Right cardiac atrium (tissue), 5 donors: ENCODE results near the gene EFNA3. TPM values are rescaled to one million over a fixed set of nuclear protein-coding genes. Genes with fewer than 3 reads are reported as not detected.

ENCODE experiments used
- ATAC-seq, 2 donors: fragments of 200-7000 bp; cut with Tn5 transposase; one replicate each; pipeline versions ENCODE4 v1.8.0 to v1.9.1; 2020; ENCODE audit warnings: moderate library complexity in 2 of 2, mild to moderate bottlenecking in 1 of 2
- DNase-seq, 3 donors: peaks; one replicate each; pipeline ENCODE4 v3.0.0-alpha.2; 2020
- H3K27ac ChIP-seq: one replicate; pipeline ENCODE4 v1.5.1; 2013; ENCODE audit warnings: mild to moderate bottlenecking, low read length, control low read depth, moderate library complexity
- H3K27me3 ChIP-seq: one replicate; pipeline ENCODE4 v1.6.1; 2013; ENCODE audit not compliant: control insufficient read depth, insufficient read depth
- H3K4me1 ChIP-seq: one replicate; pipeline ENCODE4 v1.6.1; 2013; ENCODE audit warnings: low read length; ENCODE audit not compliant: control insufficient read depth, insufficient read depth
- H3K4me3 ChIP-seq: one replicate; pipeline ENCODE4 v1.5.1; 2013; ENCODE audit warnings: low read length, control low read depth
- H3K9me3 ChIP-seq: one replicate; pipeline ENCODE4 v1.6.1; 2013; ENCODE audit warnings: low read length; ENCODE audit not compliant: control insufficient read depth
- WGBS: extraction: QIAGEN DNeasy Blood & Tissue Kit; methylation state at CpG from one replicate; pipeline ENCODE4 v1.1.7; 2013; 5-methylcytosine and 5-hydroxymethylcytosine counted together
- intact Hi-C, 4 donors: fragments of 100-400 bp; cut with DNase I; formaldehyde crosslinking; loops; one replicate each; pipeline versions ENCODE4 v1.11.0 to v1.14.0; 2022 to 2023
- polyA plus RNA-seq: library from polyadenylated mRNA; stranded (reverse); fragments of 200-250 nt; gene quantifications from one replicate; pipeline ENCODE4 v1.2.3, GENCODE V29; 2013
- total RNA-seq, 4 donors: library from RNA; stranded (reverse); fragmentation: NEBNext Ultra II Directional; extraction: Animal tissue kit (Norgen Biotek cat#: 25700); gene quantifications; one replicate each; pipeline ENCODE4 v1.2.1, GENCODE V29; 2021
- donor health status: healthy with polysubstance abuse.
- donor health status: DM: no; HTN: yes; CAD: no.
- donor health status: DM: no; HTN: no; CAD: no.
- donor health status: DM: no; HTN: yes; CAD: no; lungs with severe emphysema.
- donor health status: DM: yes; HTN: yes; CAD: no.

EFNA3 gene
- total and polyA plus RNA-seq, 5 donors: 0.78 to 1.9 (median 1.2) TPM

DNA sequence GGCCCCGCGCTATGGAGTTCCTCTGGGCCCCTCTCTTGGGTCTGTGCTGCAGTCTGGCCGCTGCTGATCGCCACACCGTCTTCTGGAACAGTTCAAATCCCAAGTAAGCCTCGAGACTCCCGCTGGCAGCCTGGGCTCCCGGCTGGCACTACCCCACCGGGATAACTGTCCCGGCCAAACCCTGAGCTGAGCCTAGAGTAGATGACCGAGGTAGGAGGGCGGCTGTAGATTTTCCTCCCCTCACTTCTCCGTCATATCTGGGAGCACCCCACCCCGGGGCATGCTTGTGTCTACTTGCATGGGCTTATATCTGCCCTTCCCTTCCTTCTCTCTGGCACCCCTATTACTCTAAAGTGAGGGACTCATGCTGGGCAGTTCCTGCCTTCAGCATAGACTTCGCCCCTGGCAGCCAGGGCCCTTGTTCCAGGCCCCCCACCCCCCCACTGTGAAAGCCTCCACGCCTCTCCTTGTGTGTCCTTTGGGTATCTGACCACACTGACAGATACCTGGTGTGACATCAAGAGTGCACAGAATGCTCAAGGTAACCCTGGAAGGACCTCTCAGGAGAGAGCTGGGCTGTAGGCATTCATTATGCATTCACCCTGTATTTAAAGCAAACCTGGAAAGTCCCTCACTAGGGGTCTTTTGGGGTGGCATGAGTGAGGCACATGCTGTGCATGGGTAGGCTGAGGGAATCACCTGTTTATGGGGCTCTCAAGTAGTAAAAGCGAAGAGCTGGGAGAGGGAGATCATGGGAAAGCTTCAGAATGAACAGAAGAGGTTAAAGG is 49.5 kb downstream of the EFNA3 start:
- no peaks in the 10 kb centered on the region for H3K4me1 ChIP-seq
- H3K9me3 ChIP-seq: no peaks in the 10 kb centered on the region
- H3K4me3 ChIP-seq: peak overlapping the region; percentile 79
- ATAC-seq (peak in 1 of 2 donors; percentile 0), DNase-seq (no peak)
- WGBS: 3% methylated on average over 17 of the region's 17 CpGs
- H3K27ac ChIP-seq: peak overlapping the region; percentile 81
- intact Hi-C loops: loop anchor here in 3 of 4 donors (5.0 kb wide), 2 partner anchors 36 to 39 kb away; no protein-coding TSS in a partner anchor
- no peaks in the 10 kb centered on the region for H3K27me3 ChIP-seq

DNA sequence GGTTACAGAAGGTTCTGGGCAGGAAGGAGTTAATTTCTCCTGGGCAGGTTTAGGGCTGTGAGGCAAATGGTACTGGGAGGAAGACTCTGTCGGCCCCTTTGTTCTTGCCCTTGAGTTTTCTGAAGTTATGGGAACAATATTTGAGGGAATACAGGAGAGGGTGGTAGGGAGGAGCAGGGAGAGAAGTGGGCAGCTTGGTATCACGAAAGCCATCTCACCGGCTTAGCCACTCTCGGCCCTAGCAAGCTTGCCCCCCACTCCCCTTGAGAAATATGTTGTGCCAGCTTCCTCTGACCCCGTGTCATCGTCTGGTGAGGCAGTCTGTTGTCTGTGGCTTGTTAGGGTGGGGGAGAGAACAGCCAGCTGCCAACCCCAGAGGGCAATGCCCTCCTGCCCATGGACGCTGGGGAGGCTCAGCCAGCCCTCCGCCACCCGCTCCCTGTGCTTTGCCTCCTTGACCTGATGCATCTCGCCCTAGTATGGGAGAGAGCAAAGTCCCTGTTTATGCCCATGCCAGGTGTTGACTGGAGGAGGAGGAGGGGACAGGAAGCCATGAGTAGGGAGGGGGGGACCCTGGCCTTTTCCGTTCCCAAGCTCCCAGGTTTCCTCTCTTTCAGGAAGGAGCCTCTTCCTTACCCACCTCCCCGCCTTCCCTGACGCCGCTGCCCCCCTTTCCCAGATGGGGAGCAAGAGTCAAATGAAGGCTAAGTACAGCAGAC is 50.3 kb downstream of the EFNA3 start:
- DNase-seq (peak; percentile 32 to 76 (median 73)), ATAC-seq (peak; percentile 8 to 35)
- Histone ChIP-seq H3K4me1 (no peaks in the 10 kb centered on the region), H3K27me3 (no peaks in the 10 kb centered on the region), H3K27ac (peak overlapping the region; percentile 81), H3K9me3 (no peaks in the 10 kb centered on the region), H3K4me3 (peak overlapping the region; percentile 79)
- 15% methylated on average over 14 of the region's 14 CpGs for WGBS
- intact Hi-C loops: loop anchor here in 3 of 4 donors (5.0 kb wide), 2 partner anchors 37 to 38 kb away; no protein-coding TSS in a partner anchor

DNA sequence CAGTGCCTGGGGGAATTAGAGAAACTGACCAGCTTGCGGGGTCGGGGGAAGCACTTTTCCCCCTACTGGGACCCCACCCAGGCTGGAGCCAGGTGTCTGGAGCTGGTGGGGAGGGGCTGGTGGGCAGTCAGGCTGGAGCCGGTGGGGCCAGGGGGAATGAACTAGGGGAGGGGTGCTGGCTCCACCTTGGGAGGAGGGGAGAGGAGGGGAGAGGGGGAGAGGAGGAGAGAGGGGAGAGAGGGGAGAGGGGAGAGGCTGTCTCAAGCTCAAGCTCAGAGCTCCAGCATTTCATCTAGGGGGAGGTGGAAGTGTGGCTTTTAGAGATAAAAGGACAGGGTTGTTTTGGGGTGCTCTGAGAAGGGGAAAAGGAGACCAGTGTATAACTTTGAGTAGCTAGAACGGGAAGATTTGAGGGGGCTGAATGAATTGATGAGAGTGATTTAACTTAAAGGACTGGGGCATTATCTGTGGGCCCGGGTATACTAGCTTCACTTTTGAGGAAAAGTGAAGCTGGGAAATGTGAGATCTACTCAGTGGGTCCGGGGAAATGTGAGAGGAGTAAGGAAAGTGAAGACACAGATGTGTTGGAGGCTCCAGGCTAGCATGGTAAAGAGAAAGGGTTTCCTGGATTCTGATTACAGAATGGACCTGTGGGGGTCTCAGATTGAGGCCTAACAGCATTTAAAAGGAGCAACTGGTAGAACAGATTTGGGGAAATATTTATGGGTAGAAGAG is 51.8 kb downstream of the EFNA3 start:
- Histone ChIP-seq H3K27me3 (no peaks in the 10 kb centered on the region), H3K9me3 (no peaks in the 10 kb centered on the region), H3K4me3 (peak overlapping the region; percentile 79), H3K27ac (peak overlapping the region; percentile 81), H3K4me1 (peaks cover 3% of the 10 kb centered on the region)
- 28% methylated on average over 6 of the region's 6 CpGs for WGBS
- ATAC-seq: no peak
- no peak for DNase-seq
- intact Hi-C loops: no loop called here

DNA sequence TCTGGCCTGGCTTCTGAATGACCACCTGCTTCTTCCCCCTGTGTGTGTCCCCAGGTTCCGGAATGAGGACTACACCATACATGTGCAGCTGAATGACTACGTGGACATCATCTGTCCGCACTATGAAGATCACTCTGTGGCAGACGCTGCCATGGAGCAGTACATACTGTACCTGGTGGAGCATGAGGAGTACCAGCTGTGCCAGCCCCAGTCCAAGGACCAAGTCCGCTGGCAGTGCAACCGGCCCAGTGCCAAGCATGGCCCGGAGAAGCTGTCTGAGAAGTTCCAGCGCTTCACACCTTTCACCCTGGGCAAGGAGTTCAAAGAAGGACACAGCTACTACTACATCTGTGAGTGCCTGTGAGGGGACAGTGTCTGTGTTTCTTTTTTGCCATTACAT is 52.6 kb downstream of the EFNA3 start:
- H3K9me3 ChIP-seq: no peaks in the 10 kb centered on the region
- peak overlapping the region; percentile 49 for H3K27ac ChIP-seq
- H3K4me1 ChIP-seq: peaks cover 3% of the 10 kb centered on the region
- peak overlapping the region; percentile 79 for H3K4me3 ChIP-seq
- ATAC-seq (no peak), DNase-seq (peak; percentile 43 to 78 (median 68))
- 65% methylated on average over 8 of the region's 8 CpGs for WGBS
- intact Hi-C loops: no loop called here
- H3K27me3 ChIP-seq: no peaks in the 10 kb centered on the region

DNA sequence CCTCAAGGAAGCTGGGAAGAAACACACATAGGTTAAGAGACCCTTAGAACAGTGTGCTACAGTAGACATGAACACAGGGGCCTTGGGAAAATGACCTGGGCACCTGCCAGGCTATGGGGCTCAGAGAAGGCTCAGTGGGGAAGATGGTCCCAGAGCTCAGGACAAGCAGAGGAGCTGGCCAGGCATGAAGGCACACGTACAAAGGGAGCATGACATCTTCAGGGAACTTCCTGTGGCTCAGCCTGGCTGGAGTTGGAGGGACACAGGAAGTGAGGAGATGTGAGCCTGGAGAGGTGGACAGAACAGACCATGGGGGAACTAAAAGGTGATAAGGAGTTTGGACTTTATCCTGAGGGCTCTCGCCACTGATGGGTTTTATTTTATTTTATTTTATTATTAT is 53.2 kb downstream of the EFNA3 start:
- no peaks in the 10 kb centered on the region for H3K27me3 ChIP-seq
- peak overlapping the region; percentile 49 for H3K27ac ChIP-seq
- ATAC-seq: no peak
- peaks cover 6% of the 10 kb centered on the region for H3K4me1 ChIP-seq
- intact Hi-C loops: no loop called here
- H3K9me3 ChIP-seq: no peaks in the 10 kb centered on the region
- no peak overlapping the region for H3K4me3 ChIP-seq
- WGBS: 46% methylated on average over 2 of the region's 2 CpGs
- no peak for DNase-seq

DNA sequence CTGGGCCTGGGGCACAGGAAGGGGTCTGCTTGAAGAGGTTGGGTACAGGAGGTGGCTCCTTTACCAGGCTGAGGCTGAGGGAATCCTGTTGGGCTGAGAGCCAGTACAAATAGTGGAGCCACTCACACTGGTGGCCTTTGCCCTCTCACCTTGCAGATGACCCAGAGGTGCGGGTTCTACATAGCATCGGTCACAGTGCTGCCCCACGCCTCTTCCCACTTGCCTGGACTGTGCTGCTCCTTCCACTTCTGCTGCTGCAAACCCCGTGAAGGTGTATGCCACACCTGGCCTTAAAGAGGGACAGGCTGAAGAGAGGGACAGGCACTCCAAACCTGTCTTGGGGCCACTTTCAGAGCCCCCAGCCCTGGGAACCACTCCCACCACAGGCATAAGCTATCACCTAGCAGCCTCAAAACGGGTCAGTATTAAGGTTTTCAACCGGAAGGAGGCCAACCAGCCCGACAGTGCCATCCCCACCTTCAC is 55.2 kb downstream of the EFNA3 start:
- Histone ChIP-seq H3K27me3 (no peaks in the 10 kb centered on the region), H3K9me3 (no peaks in the 10 kb centered on the region), H3K27ac (no peak overlapping the region), H3K4me1 (peaks cover 7% of the 10 kb centered on the region), H3K4me3 (no peak overlapping the region)
- WGBS: 72% methylated on average over 7 of the region's 7 CpGs
- intact Hi-C loops: no loop called here
- no peak for ATAC-seq
- no peak for DNase-seq

DNA sequence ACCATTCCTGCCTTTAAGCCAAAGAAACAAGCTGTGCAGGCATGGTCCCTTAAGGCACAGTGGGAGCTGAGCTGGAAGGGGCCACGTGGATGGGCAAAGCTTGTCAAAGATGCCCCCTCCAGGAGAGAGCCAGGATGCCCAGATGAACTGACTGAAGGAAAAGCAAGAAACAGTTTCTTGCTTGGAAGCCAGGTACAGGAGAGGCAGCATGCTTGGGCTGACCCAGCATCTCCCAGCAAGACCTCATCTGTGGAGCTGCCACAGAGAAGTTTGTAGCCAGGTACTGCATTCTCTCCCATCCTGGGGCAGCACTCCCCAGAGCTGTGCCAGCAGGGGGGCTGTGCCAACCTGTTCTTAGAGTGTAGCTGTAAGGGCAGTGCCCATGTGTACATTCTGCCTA is 55.7 kb downstream of the EFNA3 start:
- 46% methylated on average over 1 of the region's 1 CpG for WGBS
- H3K4me3 ChIP-seq: no peak overlapping the region
- no peak for DNase-seq
- H3K27me3 ChIP-seq: no peaks in the 10 kb centered on the region
- peaks cover 7% of the 10 kb centered on the region for H3K4me1 ChIP-seq
- no peak for ATAC-seq
- no peaks in the 10 kb centered on the region for H3K9me3 ChIP-seq
- peak overlapping the region; percentile 28 for H3K27ac ChIP-seq
- intact Hi-C loops: no loop called here

DNA sequence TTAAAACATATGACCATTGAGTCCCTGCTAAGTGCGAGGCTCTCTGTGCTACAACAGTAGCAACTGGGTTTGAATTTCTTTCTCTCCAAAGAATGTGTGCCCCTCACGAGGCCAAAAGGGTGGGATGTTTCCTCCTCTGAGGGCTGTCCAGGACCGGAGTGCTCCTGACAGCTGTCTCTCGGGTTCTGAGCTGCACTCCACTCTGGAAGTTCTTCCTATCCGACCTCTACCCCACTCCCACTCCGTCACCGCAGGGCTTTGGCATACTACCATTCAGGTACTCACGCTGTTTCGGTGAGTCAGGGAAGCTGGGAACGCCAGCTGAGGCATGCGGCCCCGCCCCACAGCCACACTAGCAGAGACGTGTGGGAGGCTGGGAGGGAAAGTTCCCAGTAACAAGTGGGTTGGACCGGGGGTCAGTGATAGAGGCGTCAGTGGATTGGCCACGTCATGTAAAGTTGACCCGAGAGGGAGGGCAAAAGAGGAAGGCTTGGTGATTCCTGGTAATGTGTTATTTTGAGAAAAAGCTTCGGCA is 56.3 kb downstream of the EFNA3 start:
- WGBS: 3% methylated on average over 18 of the region's 18 CpGs
- H3K27me3 ChIP-seq: no peaks in the 10 kb centered on the region
- intact Hi-C loops: no loop called here
- H3K27ac ChIP-seq: peak overlapping the region; percentile 95
- peak; percentile 92 to 95 (median 93) for DNase-seq
- H3K4me3 ChIP-seq: peak overlapping the region; percentile 59
- peak; percentile 77 to 90 for ATAC-seq
- H3K4me1 ChIP-seq: peaks cover 7% of the 10 kb centered on the region
- no peaks in the 10 kb centered on the region for H3K9me3 ChIP-seq

DNA sequence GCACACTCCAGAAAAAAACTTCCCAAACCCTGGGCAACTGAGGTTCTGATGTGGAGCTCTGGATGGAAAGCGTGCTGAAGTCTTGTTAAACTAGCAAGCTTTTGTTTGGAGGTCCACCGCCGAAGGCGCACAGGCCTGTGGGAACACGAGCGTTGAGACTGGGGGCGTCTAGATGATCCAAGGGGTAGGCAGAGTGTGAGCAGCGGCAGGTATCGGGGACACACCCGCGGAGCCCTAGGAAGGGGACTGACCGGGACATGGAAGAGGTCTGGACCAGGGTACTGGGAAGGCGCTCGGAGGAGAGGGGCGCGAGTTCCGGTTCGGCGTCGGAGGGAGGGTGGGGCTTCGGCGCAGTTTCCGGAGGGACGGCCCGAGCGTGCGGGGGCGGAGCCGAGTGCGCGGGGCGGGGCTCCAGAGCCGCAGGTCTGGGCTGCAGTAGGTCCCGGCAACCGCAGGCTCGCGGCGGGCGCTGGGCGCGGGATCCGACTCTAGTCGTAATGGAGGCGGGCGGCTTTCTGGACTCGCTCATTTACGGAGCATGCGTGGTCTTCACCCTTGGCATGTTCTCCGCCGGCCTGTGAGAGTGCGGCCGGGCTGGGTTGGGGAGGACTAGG is 56.9 kb downstream of the EFNA3 start, which contains the start of gene SLC50A1:
Gene SLC50A1 (plus strand): TSS at position 438 of the 614 bp plus-strand sequence. CDS start 60 bp downstream, at position 498.
- H3K9me3 ChIP-seq: no peaks in the 10 kb centered on the region
- intact Hi-C loops: no loop called here
- under 1% methylated on average over 52 of the region's 52 CpGs for WGBS
- peaks cover 7% of the 10 kb centered on the region for H3K4me1 ChIP-seq
- H3K27ac ChIP-seq: peak within 1 kb of the TSS; percentile 96
- DNase-seq (peak; percentile 96 to 98 (median 98)), ATAC-seq (peak; percentile 93 to 95)
- peak within 1 kb of the TSS; percentile 59 for H3K4me3 ChIP-seq
- H3K27me3 ChIP-seq: no peaks in the 10 kb centered on the region

DNA sequence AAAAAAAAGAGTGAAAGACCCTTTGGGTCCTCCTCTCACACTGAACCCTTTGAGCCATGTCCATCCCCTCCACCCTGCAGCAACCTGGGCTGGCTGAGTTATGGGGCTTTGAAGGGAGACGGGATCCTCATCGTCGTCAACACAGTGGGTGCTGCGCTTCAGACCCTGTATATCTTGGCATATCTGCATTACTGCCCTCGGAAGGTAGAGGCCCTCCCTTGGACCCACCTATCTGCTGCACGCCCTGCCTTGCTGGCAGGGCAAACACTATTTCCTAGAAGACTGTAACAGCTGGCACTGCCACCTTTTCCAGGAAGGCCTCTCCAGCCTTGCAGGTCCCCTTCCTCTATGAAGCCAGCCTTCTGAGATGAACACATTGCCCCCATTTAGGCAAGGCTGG is 58.1 kb downstream of the EFNA3 start:
- 38% methylated on average over 6 of the region's 6 CpGs for WGBS
- Histone ChIP-seq H3K27ac (peak overlapping the region; percentile 4), H3K4me3 (no peak overlapping the region), H3K4me1 (peaks cover 7% of the 10 kb centered on the region), H3K27me3 (no peaks in the 10 kb centered on the region), H3K9me3 (no peaks in the 10 kb centered on the region)
- ATAC-seq (no peak), DNase-seq (no peak)
- intact Hi-C loops: no loop called here
